ENCODE results near the gene NOP9. TPM values are rescaled to one million over a fixed set of nuclear protein-coding genes. Genes with fewer than 3 reads are reported as not detected.

The NOP9 gene
- total and polyA plus RNA-seq, 9 of the 15 experiments (the other 6 are each of a cell fraction or from before 2014, with no cell fraction given): 1.0 to 27.9 (median 15.1) TPM

DNA sequence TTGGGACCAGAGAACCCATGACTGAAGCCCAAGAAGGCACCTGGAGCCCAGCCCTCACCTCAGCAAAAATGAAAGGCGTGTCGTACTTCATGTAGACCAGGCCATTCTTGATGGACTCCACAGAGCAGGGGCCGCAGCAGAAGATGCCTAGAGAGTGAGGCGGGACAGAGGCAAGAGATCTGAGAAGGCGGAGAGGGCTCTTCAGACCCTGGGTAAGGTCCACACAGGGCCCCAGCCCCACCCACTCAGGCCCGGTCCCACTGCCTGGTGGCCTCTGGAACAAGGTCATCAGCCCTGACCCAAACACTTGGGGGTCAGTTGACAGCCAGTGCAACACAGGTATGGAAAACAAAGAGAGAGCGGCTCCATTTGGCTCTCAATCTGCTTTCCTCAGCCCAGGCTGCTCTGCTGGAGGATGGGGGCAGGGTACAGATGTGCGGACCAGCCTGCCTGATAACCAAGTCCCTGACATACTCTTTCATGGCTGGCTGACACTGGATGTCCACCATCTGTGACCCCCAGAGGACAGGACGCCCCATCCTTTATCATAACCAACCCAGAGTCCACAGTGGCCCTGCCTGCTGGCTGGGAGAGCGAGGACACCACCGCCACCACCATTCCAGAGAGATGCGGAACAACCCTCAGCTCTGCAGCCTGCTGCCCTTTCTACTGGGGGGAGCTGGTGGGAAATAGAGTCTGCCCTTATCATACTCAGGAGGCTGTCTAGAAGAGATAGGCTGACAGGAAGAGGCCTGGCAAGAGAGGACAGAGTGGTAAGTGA lies 43.5 kb upstream of the NOP9 start (continued):
- TF ChIP-seq, protein P1, sequence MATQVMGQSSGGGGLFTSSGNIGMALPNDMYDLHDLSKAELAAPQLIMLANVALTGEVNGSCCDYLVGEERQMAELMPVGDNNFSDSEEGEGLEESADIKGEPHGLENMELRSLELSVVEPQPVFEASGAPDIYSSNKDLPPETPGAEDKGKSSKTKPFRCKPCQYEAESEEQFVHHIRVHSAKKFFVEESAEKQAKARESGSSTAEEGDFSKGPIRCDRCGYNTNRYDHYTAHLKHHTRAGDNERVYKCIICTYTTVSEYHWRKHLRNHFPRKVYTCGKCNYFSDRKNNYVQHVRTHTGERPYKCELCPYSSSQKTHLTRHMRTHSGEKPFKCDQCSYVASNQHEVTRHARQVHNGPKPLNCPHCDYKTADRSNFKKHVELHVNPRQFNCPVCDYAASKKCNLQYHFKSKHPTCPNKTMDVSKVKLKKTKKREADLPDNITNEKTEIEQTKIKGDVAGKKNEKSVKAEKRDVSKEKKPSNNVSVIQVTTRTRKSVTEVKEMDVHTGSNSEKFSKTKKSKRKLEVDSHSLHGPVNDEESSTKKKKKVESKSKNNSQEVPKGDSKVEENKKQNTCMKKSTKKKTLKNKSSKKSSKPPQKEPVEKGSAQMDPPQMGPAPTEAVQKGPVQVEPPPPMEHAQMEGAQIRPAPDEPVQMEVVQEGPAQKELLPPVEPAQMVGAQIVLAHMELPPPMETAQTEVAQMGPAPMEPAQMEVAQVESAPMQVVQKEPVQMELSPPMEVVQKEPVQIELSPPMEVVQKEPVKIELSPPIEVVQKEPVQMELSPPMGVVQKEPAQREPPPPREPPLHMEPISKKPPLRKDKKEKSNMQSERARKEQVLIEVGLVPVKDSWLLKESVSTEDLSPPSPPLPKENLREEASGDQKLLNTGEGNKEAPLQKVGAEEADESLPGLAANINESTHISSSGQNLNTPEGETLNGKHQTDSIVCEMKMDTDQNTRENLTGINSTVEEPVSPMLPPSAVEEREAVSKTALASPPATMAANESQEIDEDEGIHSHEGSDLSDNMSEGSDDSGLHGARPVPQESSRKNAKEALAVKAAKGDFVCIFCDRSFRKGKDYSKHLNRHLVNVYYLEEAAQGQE (IDR thresholded peaks at IDR 0.05; ENCODE audit: borderline replicate concordance): peak; percentile 32; the same call in 1 of the 2 replicates
- TF ChIP-seq, protein P1 (CRISPR knock-in tag; IDR thresholded peaks at IDR 0.05; ENCODE audit: low read depth): no peak
- TF ChIP-seq YY1 (IDR thresholded peaks at IDR 0.05; ENCODE audit: borderline replicate concordance in 1 of 3, control insufficient read depth in 1 of 3, extremely low read depth in 1 of 3, insufficient read depth in 3 of 3, insufficient read length in 1 of 3, insufficient replicate concordance in 2 of 3, low read depth in 1 of 3, low read length in 2 of 3) (peak in 1 of 3 experiments; percentile 40), NRF1 (conservative IDR thresholded peaks at IDR 0.05 in 1 of 2, IDR thresholded peaks at IDR 0.05 in 1 of 2) (0 out of 4 replicates have a peak, but pooled peaks of 1 of the 2 experiments have one; percentile 14), DPF2 (IDR thresholded peaks at IDR 0.05) (peak; percentile 86), TEAD2 (tag; IDR thresholded peaks at IDR 0.05) (no peak), CREM (IDR thresholded peaks at IDR 0.05; ENCODE audit: low read depth) (peak; percentile 47; the same call in 1 of the 2 replicates), SOX6 (IDR thresholded peaks at IDR 0.05) (peak; percentile 63; the same call in 1 of the 2 replicates), MTA2 (IDR thresholded peaks at IDR 0.05; ENCODE audit: low read depth) (peak; percentile 61; the same call in 1 of the 2 replicates), JUNB (CRISPR knock-in tag; conservative IDR thresholded peaks at IDR 0.05) (no peak), NBN (IDR thresholded peaks at IDR 0.05; ENCODE audit: low read depth) (0 out of 2 replicates have a peak, but pooled peaks have one; percentile 41), BCOR (IDR thresholded peaks at IDR 0.05) (no peak), PTBP1 (IDR thresholded peaks at IDR 0.05; ENCODE audit: low read depth, low read length) (0 out of 2 replicates have a peak, but pooled peaks have one; percentile 36)
- TF ChIP-seq, protein P2, sequence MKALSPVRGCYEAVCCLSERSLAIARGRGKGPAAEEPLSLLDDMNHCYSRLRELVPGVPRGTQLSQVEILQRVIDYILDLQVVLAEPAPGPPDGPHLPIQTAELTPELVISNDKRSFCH (CRISPR knock-in tag; IDR thresholded peaks at IDR 0.05): no peak
- TF ChIP-seq, protein P2 (tag; IDR thresholded peaks at IDR 0.05): 0 out of 2 replicates have a peak, but pooled peaks have one; percentile 40
- TF ChIP-seq, protein P3, sequence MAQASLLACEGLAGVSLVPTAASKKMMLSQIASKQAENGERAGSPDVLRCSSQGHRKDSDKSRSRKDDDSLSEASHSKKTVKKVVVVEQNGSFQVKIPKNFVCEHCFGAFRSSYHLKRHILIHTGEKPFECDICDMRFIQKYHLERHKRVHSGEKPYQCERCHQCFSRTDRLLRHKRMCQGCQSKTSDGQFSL (CRISPR knock-in tag; IDR thresholded peaks at IDR 0.05): 0 out of 2 replicates have a peak, but pooled peaks have one; percentile 14
- TF ChIP-seq, protein P3 (tag; IDR thresholded peaks at IDR 0.05): no peak
- TF ChIP-seq, protein P4, sequence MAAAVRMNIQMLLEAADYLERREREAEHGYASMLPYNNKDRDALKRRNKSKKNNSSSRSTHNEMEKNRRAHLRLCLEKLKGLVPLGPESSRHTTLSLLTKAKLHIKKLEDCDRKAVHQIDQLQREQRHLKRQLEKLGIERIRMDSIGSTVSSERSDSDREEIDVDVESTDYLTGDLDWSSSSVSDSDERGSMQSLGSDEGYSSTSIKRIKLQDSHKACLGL (CRISPR knock-in tag; IDR thresholded peaks at IDR 0.05; ENCODE audit: borderline replicate concordance, poor library complexity, severe bottlenecking): no peak
